GM12874 (cell line): Measurements from ENCODE around the gene SPATS2L.

ENCODE experiments used
- TF ChIP-seq, protein P1 (sequence below): IDR thresholded peaks from 2 replicates; pipeline ENCODE4 v1.5.1; 2011; ENCODE audit warnings: low read depth, mild to moderate bottlenecking, control low read depth, low read length, moderate library complexity; ENCODE audit not compliant: insufficient read depth

SPATS2L gene

DNA sequence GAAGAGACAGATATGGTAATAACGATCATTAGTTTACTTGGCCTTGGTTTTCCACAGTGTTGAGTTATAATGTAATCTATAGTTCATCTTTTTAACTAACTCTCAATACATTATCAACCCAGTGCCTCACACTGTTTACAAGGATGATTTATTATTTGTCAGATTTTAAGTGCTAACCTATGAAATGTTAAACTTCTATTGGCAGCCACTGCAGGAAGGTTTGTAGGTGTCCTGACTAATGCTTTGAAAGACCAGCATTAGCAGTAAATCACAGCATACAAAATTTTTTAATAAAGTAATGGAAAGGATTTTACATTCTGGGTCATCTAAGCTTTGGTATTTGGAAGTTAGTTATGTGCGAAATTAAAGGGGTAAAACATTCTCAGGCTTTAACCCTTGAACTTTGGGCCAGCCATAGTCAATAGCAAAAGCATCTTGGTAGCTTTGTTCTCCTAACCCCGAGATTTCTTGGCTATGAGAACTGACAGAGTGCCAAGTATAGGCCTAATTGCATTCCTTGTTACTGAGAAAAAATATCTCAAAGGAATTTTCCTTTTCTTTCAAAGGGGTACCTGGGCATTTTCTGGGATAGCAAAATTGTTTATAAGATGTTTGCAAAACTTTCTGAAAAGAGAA lies 30.6 kb downstream of the SPATS2L start:
- TF ChIP-seq, protein P1, sequence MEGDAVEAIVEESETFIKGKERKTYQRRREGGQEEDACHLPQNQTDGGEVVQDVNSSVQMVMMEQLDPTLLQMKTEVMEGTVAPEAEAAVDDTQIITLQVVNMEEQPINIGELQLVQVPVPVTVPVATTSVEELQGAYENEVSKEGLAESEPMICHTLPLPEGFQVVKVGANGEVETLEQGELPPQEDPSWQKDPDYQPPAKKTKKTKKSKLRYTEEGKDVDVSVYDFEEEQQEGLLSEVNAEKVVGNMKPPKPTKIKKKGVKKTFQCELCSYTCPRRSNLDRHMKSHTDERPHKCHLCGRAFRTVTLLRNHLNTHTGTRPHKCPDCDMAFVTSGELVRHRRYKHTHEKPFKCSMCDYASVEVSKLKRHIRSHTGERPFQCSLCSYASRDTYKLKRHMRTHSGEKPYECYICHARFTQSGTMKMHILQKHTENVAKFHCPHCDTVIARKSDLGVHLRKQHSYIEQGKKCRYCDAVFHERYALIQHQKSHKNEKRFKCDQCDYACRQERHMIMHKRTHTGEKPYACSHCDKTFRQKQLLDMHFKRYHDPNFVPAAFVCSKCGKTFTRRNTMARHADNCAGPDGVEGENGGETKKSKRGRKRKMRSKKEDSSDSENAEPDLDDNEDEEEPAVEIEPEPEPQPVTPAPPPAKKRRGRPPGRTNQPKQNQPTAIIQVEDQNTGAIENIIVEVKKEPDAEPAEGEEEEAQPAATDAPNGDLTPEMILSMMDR = no peak

DNA sequence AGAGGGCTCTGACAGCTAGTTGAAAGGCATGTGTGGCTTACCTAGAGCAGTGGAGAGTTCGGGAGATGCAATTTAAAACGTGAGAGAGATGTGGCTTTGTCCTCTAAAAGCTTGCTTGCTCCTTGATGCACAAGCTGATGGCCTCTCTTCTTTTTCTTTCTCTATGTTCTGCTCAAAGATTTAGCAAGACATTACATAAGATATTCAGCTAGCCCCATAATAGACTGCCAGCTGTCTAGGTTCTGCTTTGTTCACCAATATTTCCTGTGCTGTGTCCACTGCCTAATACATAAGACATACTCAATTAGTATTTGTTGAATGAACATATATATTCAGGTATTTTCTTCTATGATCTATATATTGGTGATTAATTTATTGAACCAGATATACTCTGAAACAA lies 31.1 kb downstream of the SPATS2L start:
- TF ChIP-seq, protein P1 = no peak

DNA sequence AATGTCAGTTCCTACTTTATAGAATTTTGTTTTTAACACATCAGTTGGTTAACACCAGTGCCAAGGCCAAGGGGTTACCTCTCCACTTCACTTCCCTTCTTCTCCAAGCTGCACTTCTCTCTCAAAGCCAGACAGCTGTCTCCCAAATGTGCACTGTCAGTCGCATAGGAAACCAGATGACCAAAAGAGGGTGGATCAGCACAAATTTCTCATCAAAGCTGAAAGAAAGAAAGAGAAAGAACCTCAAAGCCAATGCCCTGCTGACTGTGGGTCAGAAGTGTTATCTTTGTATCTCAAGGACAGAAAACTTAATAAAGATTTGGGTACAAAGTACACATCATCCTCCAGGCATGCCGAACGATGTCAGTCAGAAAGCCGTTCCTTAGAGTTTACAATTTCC lies 32.2 kb downstream of the SPATS2L start:
- TF ChIP-seq, protein P1 = no peak

DNA sequence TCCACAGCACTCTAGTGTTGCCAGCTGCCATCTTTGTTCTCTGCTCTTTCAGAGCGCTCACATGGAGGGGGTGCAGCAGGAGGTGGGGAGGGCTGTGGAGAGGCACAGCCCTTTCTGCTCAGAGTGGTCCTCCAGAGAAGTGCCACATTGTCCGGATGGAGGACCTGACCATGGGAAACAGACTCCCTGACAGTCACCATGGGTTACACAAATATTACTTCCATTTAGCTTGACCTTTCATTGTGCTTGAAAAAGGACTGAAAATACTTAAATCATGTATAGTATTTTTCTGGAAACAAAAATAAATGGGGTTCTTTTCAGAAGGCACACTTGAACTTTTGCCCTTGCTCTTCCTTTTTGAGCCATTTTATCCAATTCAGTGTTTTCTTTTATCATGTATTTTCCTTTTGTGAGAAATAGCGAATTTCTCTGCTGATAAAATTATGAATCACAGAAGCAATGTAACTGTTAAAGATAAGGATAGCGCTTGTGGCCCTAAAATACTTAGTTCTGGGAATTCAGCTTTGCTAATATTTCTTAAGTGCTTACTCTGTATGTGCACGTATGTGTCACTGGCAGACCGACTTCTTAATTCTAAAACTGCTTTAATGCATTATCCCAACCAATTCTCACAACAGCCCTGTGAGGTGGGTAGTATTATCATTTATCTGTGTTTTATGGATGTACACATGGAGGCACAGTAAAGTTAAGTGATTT lies 34.2 kb downstream of the SPATS2L start:
- TF ChIP-seq, protein P1 = no peak

DNA sequence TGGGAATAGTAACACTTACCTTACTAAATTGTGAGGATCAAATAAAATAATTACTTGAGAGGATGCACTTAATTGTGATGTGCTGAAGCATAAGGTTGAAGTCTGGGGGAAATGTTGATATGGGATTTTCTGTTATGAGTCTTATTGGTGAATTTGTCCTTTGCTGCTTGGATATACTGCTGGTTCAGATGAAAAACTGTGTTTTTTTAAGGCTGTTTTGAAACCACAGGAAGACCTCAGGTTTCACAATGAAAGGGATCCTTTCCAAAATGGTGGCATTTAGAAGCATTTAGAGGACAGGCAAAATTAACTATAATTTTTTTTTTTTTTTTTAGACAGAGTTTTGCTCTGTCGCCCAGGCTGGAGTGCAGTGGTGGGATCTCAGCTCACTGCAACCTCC lies 34.9 kb downstream of the SPATS2L start:
- TF ChIP-seq, protein P1 = no peak

DNA sequence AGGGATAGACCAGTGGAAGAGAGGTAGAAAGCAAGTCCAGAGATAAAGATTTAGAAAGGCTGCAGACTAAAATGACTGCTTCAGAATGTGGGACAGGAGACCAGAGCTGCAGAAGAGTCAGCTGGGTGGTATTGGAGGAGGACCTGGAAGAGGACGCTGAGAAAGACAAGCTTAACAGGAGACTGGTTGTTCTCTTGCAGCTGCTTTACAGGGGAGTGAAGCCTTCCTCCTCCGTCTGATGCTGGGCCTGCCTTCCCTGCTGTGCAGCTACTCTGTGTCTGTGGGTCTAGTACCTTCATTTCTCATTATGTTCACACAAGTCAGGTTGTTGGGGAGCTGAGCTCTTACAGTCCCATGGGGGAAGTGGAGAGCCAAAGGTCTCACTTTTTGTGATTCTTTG lies 35.7 kb downstream of the SPATS2L start:
- TF ChIP-seq, protein P1 = no peak

DNA sequence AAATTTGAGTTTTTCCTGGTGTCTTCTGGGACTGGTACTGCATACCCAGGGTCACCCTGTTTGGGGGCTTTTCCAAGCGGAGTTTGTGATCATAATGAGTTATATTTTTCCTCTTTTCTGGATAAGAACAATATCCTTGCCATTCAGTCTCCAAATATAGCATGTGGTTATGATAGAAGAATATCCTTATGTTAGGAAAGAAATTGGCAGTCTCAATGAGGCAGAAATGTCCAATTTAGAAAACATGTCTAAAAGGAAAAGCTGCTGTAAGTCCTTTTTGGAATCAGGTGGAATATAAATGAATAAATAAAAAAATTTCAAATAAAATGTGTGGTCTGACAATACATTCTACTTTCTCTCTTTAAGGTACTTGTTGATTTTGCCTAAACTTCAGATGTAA lies 36.2 kb downstream of the SPATS2L start:
- TF ChIP-seq, protein P1 = no peak
